ENCODE measurements around the gene CACNA1G.

CACNA1G gene

DNA sequence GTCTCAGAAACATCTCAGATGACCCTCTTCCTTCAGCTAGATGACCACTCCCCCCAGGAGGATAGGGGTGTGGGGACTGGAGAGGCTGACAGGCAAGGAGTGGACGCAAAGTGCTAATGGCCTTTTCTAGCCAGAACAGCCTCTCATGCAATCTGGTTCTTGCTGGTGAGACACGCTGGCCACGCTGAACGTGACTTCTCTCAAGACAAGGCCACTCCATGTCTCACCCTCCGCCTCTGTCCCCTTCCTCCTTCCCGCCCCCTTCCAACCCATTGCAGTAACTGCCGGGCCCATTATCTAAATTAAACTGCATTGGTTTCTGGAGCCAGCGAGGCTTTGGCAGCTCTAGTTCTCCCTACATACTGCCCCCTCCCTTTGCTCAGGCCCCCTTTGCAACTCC is 9.5 kb downstream of the CACNA1G start:
- no peak for DNase-seq

DNA sequence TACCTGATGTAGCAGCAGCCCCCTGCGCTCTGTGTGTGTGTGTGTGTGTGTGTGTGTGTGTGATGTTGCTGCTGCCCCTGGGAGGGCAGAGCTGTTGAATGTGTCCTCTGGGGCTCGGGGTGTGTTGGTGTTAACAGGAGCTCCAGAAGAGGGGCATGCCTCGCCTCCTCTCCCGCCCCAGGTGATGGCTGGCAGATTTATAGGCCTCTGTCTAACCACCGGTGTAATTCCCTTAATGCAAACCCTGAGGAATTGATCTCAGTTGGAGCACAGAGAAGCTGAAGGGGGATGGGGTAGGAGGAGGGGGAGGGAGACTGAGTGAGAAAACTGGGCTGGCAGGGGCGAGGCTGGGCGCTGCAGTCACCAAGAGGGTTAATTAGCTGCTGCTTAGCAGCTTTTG is 10.0 kb downstream of the CACNA1G start:
- no peak for DNase-seq

DNA sequence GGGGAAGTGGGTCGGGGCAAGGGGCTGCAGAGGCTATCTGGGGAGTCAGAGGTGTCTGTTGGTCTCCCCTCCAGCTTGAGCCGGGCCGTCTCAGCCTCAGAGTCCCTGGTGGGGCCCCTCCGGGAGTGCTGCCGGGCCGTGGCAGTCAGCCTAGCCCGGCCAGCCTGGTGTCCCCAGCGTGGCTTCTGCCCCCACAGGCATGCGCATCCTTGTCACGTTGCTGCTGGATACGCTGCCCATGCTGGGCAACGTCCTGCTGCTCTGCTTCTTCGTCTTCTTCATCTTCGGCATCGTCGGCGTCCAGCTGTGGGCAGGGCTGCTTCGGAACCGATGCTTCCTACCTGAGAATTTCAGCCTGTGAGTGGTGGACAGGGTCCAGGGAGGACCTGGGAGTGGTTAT is 11.2 kb downstream of the CACNA1G start:
- DNase-seq, result no peak

DNA sequence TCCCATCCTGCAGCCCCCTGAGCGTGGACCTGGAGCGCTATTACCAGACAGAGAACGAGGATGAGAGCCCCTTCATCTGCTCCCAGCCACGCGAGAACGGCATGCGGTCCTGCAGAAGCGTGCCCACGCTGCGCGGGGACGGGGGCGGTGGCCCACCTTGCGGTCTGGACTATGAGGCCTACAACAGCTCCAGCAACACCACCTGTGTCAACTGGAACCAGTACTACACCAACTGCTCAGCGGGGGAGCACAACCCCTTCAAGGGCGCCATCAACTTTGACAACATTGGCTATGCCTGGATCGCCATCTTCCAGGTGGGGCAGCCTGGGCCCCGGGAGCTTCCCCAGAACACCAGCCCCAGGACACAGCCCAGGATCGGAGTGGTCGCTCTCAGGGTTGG is 12.0 kb downstream of the CACNA1G start:
- no peak for DNase-seq

- DNase-seq, result no peak
Observed at GRCh38 chr17:50573866-50574611, 13.5 kb downstream of the CACNA1G start.

- peak; percentile 31 for DNase-seq
Observed at GRCh38 chr17:50575581-50576210, 15.2 kb downstream of the CACNA1G start.

DNA sequence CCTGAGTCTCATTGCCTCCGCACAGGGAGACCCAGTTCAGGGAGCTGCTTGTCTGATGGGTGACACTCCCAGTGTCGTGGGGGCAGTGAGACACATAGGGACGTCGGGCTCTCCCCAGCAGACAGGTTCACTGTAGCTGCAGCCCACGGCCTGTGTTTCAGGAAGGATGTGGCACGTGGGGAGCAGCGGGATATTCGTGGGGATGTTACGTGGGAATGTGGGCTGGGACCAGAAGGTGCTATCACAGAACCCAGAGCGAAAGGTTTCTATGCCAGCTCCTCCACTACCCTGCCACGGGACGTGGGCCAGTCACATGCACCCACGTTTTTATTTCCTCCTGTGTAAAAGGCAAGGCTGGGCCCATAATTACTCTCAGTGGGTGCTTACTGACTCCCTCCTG is 16.3 kb downstream of the CACNA1G start:
- no peak for DNase-seq

DNA sequence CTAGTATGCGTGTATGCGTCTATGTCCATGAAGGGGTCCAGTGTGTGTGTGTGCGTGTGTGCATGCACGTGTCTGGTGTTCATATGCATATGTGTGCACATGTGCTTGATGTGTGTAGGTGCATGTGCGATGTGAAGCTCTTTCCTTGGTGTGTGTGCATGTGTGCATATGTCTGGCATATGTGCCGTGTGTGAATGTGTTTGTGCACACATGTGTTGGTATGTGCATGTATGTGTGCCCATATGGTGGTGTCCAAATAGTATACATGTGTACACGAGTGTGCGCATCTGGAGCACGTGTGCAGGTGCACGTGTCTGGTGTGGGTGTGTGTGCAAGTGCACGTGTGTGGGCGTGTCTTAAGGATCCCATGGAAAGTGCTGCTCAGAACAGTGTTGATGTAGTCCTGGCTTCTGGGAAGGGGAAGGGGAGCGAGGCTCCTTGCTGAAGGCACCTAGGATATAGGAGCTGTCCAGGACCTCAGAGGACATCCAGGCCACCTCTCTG is 17.0 kb downstream of the CACNA1G start:
- no peak for DNase-seq

GRCh38 chr17:50578173-50578572 is 17.7 kb downstream of the CACNA1G start:
- DNase-seq, result no peak

GRCh38 chr17:50579399-50579798 is 18.9 kb downstream of the CACNA1G start:
- no peak for DNase-seq

DNA sequence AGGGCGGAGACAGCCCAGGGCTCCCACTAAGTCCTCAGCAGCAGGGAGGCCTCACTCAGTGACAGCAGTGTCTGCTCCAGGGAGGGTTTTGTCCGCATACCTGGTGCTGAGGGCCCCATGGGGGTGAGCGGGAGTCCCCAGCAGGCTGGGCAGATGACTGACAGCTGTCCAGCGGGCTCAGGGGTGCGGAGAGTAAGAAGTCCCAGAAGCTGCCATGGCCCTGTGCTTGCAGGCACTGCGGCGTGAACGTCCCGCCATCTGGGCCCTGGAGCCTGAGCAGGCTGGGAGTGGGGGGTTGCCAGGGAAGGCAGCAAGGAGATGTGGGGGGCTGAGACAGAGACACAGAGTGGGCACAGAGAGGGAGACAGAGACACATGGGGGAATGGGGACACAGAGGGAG is 20.1 kb downstream of the CACNA1G start:
- no peak for DNase-seq

GRCh38 chr17:50581316-50581715 is 20.8 kb downstream of the CACNA1G start:
- DNase-seq, result no peak

DNA sequence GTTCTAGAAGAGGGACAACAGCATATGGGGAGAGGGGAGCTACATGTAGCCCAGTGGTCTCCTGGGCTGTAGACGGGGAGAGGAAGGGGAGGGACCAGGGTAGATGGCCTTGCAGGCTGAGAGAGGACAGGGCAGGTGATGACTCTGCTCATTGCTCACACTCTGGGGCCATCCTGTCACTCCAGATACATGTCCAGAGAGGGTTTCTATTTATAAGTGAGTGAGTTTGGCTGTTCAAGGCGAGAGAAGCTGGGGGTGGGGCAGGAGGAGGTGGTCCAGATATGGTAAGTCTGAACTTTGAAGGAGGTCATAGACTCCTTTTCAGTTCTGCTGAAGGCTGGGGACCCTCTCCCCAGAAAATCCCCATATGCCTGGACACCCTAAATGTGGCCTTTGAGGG is 22.2 kb downstream of the CACNA1G start:
- DNase-seq, result no peak

GRCh38 chr17:50583641-50584040 is 23.1 kb downstream of the CACNA1G start:
- no peak for DNase-seq

GRCh38 chr17:50584116-50584515 is 23.6 kb downstream of the CACNA1G start:
- no peak for DNase-seq

GRCh38 chr17:50584749-50585148 is 24.2 kb downstream of the CACNA1G start:
- peak; percentile 10 for DNase-seq

GRCh38 chr17:50585346-50585745 is 24.8 kb downstream of the CACNA1G start:
- no peak for DNase-seq

DNA sequence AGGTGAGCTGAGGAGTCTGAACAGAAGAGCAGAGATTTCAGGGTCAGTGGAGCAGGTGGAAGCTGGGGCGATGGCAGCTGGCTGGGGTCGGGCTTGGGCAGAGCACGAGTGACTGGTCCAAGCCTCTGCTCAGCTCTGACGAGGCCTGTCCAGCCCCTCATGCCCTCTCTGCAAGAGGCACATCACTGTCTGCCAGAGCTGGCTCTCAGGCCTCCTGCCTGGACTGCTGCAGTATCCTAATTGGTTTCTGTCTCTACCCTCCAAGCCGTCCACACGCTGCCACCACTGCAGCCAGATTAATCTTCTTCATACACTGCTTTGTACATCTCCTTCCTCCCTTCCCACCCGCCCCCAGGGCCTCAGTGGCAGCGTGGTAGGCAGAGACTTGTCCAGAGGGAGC is 25.4 kb downstream of the CACNA1G start:
- DNase-seq, result no peak

DNA sequence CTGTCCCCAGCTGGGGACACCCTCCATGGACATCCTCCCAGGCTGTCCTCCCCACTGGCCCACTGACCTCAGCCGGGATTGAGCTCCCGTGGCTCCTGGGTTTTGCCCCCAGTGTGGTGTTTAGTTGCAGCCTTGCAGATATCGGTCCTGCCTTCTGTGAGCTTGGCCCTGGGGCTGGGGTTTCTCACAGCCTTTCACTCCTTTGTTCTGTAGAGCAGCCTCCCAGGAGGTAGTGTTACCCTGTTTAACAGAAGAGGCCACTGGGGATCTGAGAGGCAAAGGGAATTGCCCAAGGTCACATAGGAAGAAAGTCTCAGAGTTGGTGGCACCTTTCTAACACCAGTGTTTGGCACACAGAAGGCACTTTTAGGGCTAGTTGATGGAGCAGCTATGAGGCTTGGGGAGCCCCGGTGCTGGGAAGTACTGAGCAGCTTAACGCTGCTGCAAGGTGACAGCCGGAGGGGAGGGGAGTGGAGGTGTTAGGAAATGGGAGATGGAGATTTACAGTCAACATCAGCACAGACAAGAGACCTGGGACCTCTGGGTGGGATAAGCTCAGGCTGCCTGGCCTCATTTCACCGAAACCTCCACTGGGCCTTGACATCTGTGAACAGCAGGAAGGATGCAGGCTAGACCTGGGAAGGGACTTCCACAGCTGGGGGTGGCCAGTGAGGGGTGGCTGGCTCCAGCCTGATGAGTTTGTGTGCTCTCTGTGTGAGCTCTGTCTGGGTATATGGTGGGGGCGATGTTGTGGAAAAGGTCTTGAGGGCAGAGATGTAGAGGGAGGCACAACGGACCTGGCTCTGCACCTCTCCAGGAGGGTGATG is 26.1 kb downstream of the CACNA1G start:
- DNase-seq, result no peak

DNA sequence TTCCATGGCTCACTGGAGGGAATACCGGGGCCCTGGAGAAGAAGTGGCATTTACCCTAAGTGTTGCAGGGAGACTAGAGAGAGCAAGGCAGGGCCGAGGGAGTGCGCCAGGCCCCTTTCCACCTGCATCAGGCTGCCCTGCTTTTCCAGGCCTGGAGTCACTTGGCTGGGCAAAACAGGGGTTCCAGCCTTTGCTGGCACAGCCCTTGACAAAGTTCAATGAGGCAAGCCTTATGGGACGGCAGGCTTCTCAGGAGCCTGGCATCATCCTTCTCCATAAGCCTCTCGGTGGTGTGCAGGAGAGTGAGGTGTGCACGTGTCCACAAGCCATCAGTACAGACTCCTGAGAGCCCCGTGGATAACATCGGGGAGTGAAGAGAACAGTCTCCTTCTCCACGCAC is 27.1 kb downstream of the CACNA1G start:
- DNase-seq, result no peak

DNA sequence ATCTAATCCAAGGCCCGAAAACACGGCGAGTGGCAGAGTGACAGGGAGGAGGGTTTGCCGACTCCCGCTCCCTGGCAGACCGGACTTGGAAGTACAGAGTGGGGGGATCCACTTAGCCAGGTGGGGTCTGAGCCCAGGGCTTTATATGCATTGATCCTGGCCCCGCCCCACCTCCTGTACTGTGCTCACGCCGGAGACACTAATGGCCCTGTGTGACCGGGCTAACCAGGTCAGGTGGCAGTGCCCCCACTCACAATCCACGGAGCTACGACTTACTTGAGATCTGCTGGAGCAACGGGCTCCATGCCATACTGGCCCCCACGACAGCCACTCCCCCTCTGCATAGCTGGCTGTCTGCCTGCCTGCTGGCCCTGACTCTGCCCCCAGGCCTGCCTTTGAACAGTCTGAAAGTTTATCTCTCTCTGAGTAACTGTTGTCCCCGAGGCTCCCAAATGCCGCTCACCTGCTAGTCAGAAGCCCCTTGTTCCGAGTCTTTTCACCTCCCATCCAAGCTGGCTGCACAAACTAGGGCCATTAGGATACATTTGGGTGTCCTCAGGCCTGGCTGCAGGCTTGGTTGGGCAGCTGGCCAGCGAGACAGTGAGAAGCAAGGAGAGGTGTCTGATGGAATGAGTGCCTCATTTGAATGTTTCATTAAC is 28.0 kb downstream of the CACNA1G start:
- peak; percentile 66 for DNase-seq

GRCh38 chr17:50589095-50589705 is 28.7 kb downstream of the CACNA1G start:
- DNase-seq, result peak; percentile 88

Data from DMS79 treated with DMSO at 0.1 percent for 48 hours (cell line).